UCSD-AML1 (cell line): ENCODE measurements around the gene CTBP2.

Experiments used
- DNase-seq: peaks from one replicate; lab custom pipeline; 2025; ENCODE audit not compliant: unreplicated experiment; lab: John Stamatoyannopoulos, UW

Gene CTBP2

GRCh38 chr10:124984376-124984775 is 176.0 kb downstream of the CTBP2 start:
- DNase-seq = no peak

GRCh38 chr10:124983321-124983720 is 177.0 kb downstream of the CTBP2 start:
- no peak for DNase-seq

GRCh38 chr10:124978376-124978725 is 182.0 kb downstream of the CTBP2 start:
- no peak for DNase-seq

- no peak for DNase-seq
Measured at GRCh38 chr10:124977648-124978375, 182.6 kb downstream of the CTBP2 start.

- no peak for DNase-seq
Measured at GRCh38 chr10:124977161-124977560, 183.2 kb downstream of the CTBP2 start.

- DNase-seq = no peak
Measured at GRCh38 chr10:124975977-124976514, 184.3 kb downstream of the CTBP2 start.

- no peak for DNase-seq
Measured at GRCh38 chr10:124974131-124974530, 186.2 kb downstream of the CTBP2 start.

- no peak for DNase-seq
Measured at GRCh38 chr10:124972637-124973036, 187.7 kb downstream of the CTBP2 start.

GRCh38 chr10:124971276-124971675 is 189.1 kb downstream of the CTBP2 start:
- DNase-seq = no peak

GRCh38 chr10:124967255-124967654 is 193.1 kb downstream of the CTBP2 start:
- no peak for DNase-seq

- no peak for DNase-seq
Measured at GRCh38 chr10:124966008-124966407, 194.4 kb downstream of the CTBP2 start.

- no peak for DNase-seq
Measured at GRCh38 chr10:124963866-124964720, 196.3 kb downstream of the CTBP2 start.

- DNase-seq = no peak
Measured at GRCh38 chr10:124962421-124962820, 197.9 kb downstream of the CTBP2 start.

- no peak for DNase-seq
Measured at GRCh38 chr10:124961248-124961570, 199.2 kb downstream of the CTBP2 start.

GRCh38 chr10:124959564-124959963 is 200.8 kb downstream of the CTBP2 start:
- no peak for DNase-seq

GRCh38 chr10:124957404-124957947 is 202.9 kb downstream of the CTBP2 start:
- no peak for DNase-seq

GRCh38 chr10:124956764-124957163 is 203.6 kb downstream of the CTBP2 start:
- no peak for DNase-seq

GRCh38 chr10:124955868-124956267 is 204.5 kb downstream of the CTBP2 start:
- DNase-seq = no peak

- no peak for DNase-seq
Measured at GRCh38 chr10:124955243-124955642, 205.1 kb downstream of the CTBP2 start.

GRCh38 chr10:124953421-124953820 is 206.9 kb downstream of the CTBP2 start:
- DNase-seq = no peak

GRCh38 chr10:124952123-124952522 is 208.2 kb downstream of the CTBP2 start:
- DNase-seq = no peak

GRCh38 chr10:124949543-124949942 is 210.8 kb downstream of the CTBP2 start:
- DNase-seq = no peak
